22Rv1 (cell line): ENCODE data around the gene ANO7.

ENCODE experiments used
- CTCF ChIP-seq: fragments of 450-650 bp; IDR thresholded peaks from 2 replicates; pipeline ENCODE4 v1.5.1; 2017; ENCODE audit warnings: mild to moderate bottlenecking
- ZFX ChIP-seq: fragments of 450-650 bp; IDR thresholded peaks from 2 replicates; pipeline ENCODE4 v1.6.1; 2017; ENCODE audit warnings: antibody characterized with exemption, borderline replicate concordance

DNA sequence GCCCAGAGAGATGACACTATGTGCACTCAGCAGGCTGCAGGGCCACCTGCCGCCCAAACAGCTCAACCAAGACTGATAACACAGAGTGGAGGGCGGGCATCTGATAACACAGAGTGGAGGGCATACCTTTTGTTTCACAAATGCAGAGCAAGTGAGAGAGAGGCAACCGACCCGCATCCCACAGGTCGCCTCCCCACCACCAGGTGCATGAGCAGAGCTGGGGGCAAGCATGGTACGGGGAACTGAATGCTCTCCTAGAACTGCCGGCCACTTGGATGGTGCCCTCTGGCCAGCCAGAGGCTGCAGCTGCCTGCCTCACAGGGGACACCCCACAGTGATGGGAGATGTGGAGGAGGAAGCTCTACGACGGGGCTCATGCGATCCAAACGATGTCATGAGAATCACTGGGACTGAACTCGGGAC, 49.5 kb downstream of the ANO7 start:
- TF ChIP-seq CTCF: no peak
- no peak for TF ChIP-seq ZFX
